Small intestine (tissue), 7 donors: Measurements from ENCODE around the gene GDI2. TPM values are rescaled to one million over a fixed set of nuclear protein-coding genes. Genes with fewer than 3 reads are reported as not detected.

Experiments used
- DNase-seq, 2 donors: peaks; one replicate each; pipeline versions ENCODE4 v3.0.0 to v3.0.0-alpha.2; 2013
- FAIRE-seq: peaks from 2 replicates; lab custom pipeline; 2012; peaks lifted over from hg19 to GRCh38; lab: Jason Lieb, UNC
- H3K27ac ChIP-seq, 3 donors: one replicate each; pipeline ENCODE4 v1.5.1; 2013; ENCODE audit warnings: low read length in 2 of 3, mild to moderate bottlenecking in 2 of 3, control low read depth in 1 of 3, inconsistent platforms in 1 of 3, low read depth in 1 of 3, moderate library complexity in 1 of 3
- H3K27me3 ChIP-seq, 3 donors: one replicate each; pipeline ENCODE4 v1.6.1; 2013; ENCODE audit warnings: low read length in 3 of 3, inconsistent platforms in 1 of 3; ENCODE audit not compliant: control insufficient read depth in 3 of 3, insufficient read depth in 3 of 3
- H3K36me3 ChIP-seq, 3 donors: one replicate each; pipeline ENCODE4 v1.6.1; 2013; ENCODE audit warnings: low read length in 3 of 3, inconsistent platforms in 1 of 3, low read depth in 1 of 3, mild to moderate bottlenecking in 1 of 3, moderate library complexity in 1 of 3; ENCODE audit not compliant: control insufficient read depth in 3 of 3, insufficient read depth in 2 of 3
- H3K4me1 ChIP-seq, 3 donors: one replicate each; pipeline ENCODE4 v1.6.1; 2013; ENCODE audit warnings: low read length in 2 of 3, inconsistent platforms in 1 of 3, low read depth in 1 of 3, mild to moderate bottlenecking in 1 of 3, moderate library complexity in 1 of 3; ENCODE audit not compliant: control insufficient read depth in 3 of 3, insufficient read depth in 2 of 3
- H3K4me3 ChIP-seq, 3 donors: one replicate each; pipeline ENCODE4 v1.5.1; 2013; ENCODE audit warnings: low read length in 3 of 3, control low read depth in 1 of 3, inconsistent platforms in 1 of 3, low read depth in 1 of 3, mild to moderate bottlenecking in 1 of 3, moderate library complexity in 1 of 3
- H3K9me3 ChIP-seq, 2 donors: one replicate each; pipeline ENCODE4 v1.6.1; 2013; ENCODE audit warnings: low read depth in 1 of 2, low read length in 1 of 2; ENCODE audit not compliant: control insufficient read depth in 2 of 2, insufficient read depth in 1 of 2
- WGBS, 3 donors: extraction: QIAGEN DNeasy Blood & Tissue Kit; methylation state at CpG; one replicate each; pipeline ENCODE4 v1.1.7; 2013; 5-methylcytosine and 5-hydroxymethylcytosine counted together
- polyA plus RNA-seq, 4 donors: library from polyadenylated mRNA; stranded (reverse) in 3 of 4; unstranded in 1 of 4; fragments of 200-250 nt in 3 of 4; fragments of 120-200 nt in 1 of 4; gene quantifications; one replicate each; pipeline versions ENCODE4 v1.2.1 to v1.2.3, GENCODE V29; 2013
- donor health status: healthy with polysubstance abuse.
- donor health status: control.
- donor health status: control.
- donor health status: Bipolar disorder and iron deficiency.
- donor health status: healthy.

The GDI2 gene
- polyA plus RNA-seq, 4 donors: 226 to 322 (median 241) TPM

DNA sequence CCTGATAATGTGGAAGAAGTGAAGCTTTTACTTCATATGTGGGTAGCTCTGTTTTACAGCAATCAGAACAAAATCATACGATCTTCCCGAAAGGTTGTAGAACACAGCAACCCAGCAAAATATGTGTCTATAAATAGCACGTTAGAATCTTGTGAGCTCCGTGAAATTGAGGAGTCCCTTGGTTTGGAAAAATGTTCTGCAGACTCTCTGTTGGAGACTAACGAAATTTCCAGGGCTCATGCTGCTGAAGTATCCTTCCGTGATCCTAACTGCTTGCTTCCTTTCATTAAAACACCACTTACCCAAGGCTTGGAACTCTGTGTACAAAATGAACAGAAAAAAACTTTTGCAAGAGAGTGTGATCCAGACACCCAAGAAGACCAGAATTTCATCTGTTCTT lies 71.1 kb downstream of the GDI2 start:
- FAIRE-seq (no peak), DNase-seq (no peak)
- H3K4me3 ChIP-seq: no peak overlapping the region
- H3K4me1 ChIP-seq: no peaks in the 10 kb centered on the region
- H3K27me3 ChIP-seq: no peaks in the 10 kb centered on the region
- WGBS, 3 donors: 95 to 98% (median 95%) methylated on average over 6 of the region's 6 CpGs
- H3K36me3 ChIP-seq: peaks cover 7 to 19% (median 15%) of the 10 kb centered on the region in 3 donors
- no peaks in the 10 kb centered on the region for H3K9me3 ChIP-seq
- no peak overlapping the region for H3K27ac ChIP-seq

- no peak for DNase-seq
- H3K4me1 ChIP-seq: no peaks in the 10 kb centered on the region
- H3K27ac ChIP-seq: no peak overlapping the region
- peaks cover 3 to 18% (median 12%) of the 10 kb centered on the region in 3 donors for H3K36me3 ChIP-seq
- H3K4me3 ChIP-seq: no peak overlapping the region
- WGBS, 3 donors: 74 to 91% (median 79%) methylated on average over 1 of the region's 1 CpG
- H3K9me3 ChIP-seq: no peaks in the 10 kb centered on the region
- no peak for FAIRE-seq
- H3K27me3 ChIP-seq: no peaks in the 10 kb centered on the region
Measured at GRCh38 chr10:5741276-5741675, 72.0 kb downstream of the GDI2 start.

DNA sequence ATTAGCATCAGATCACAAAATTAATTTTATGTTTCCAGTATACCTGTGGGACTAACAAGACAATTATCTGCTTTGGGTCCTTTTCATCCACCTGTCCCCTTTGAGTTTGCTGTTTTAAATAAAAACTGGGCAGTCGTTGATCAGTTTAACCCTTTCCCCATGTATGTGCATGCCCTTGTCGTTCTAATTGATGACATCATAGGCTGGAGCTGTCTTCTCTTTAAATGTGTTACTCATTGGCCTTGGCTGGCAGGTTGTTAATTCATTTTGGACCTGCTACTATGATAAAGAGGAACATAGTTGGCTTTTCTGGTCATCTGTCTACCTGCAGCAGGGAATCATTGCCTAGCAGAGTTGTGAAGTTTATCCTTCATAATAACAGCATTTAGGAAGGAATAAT lies 74.8 kb downstream of the GDI2 start:
- DNase-seq (no peak), FAIRE-seq (no peak)
- Histone ChIP-seq H3K4me3 (no peak overlapping the region), H3K27me3 (no peaks in the 10 kb centered on the region), H3K27ac (no peak overlapping the region), H3K36me3 (peaks cover 0 to 17% (median 13%) of the 10 kb centered on the region in 3 donors), H3K9me3 (no peaks in the 10 kb centered on the region), H3K4me1 (no peaks in the 10 kb centered on the region)
- 68 to 78% (median 76%) methylated on average over 2 of the region's 2 CpGs for WGBS, 3 donors

DNA sequence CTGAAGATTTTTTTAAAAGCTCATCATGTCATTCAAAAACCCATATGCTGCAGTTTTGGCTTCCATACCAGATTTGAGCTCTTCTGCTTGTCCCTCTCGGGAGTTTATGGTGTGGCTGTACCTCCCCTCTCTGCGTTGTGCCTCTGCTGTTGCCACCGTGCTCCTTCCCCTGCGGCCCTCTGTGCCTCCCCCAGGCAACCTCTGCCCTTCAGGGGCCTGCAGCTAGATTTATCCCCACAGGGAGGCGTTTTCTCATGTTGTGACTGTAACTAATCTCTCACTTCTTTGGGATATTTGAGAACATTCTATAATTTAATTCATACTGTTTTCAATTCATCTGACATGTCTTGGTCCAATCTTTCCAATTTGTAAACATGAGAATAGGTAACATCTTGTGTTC lies 75.9 kb downstream of the GDI2 start:
- DNase-seq: no peak
- Histone ChIP-seq H3K36me3 (peaks cover 0 to 24% (median 19%) of the 10 kb centered on the region in 3 donors), H3K4me1 (no peaks in the 10 kb centered on the region), H3K4me3 (no peak overlapping the region), H3K27me3 (no peaks in the 10 kb centered on the region), H3K9me3 (no peaks in the 10 kb centered on the region), H3K27ac (no peak overlapping the region)
- FAIRE-seq: no peak
- WGBS, 3 donors: 83 to 90% (median 89%) methylated on average over 5 of the region's 5 CpGs

DNA sequence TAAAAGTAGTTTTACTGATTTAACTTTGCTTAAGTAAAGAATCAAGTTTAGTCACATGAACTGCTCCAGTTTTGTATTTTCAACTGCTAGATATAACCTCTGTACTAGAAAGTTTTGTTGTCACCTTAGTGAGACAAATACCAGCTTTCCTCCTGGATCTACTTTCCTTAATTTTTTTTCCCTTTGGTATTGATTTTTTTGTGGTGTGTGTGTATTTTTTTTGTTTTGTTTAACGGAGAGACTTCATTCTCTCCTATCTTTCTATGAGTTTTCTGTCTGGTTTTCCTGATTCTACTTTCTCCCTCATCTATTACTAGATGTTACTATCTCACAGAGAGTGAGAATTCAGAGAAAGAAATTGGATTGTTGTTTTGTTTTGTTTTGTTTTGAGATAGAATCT lies 76.6 kb downstream of the GDI2 start:
- DNase-seq: no peak
- FAIRE-seq: no peak
- H3K4me1 ChIP-seq: no peaks in the 10 kb centered on the region
- no peaks in the 10 kb centered on the region for H3K27me3 ChIP-seq
- H3K9me3 ChIP-seq: no peaks in the 10 kb centered on the region
- WGBS, 3 donors: 74 to 81% (median 81%) methylated on average over 1 of the region's 1 CpG
- peaks cover 0 to 24% (median 20%) of the 10 kb centered on the region in 3 donors for H3K36me3 ChIP-seq
- no peak overlapping the region for H3K4me3 ChIP-seq
- no peak overlapping the region for H3K27ac ChIP-seq

DNA sequence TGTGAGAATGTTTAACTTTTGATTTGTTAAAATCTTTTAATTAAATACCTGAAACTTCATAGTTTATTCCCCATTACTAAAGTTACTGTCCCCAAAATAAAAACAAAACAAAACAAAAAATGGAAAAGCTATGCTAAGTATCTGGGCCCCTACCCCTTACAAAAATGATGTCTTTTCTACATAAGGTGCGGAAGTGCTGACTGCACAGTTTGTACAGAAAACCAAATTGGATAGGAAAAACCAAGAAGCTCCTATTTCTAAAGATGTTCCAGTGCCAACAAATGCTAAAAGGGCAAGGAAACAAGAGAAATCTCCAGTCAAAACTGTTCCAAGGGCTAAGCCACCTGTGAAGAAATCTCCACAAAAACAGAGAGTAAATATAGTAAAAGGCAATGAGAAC lies 78.1 kb downstream of the GDI2 start:
- WGBS, 3 donors: 97 to 99% (median 97%) methylated on average over 1 of the region's 1 CpG
- peaks cover 8 to 30% (median 21%) of the 10 kb centered on the region in 3 donors for H3K36me3 ChIP-seq
- no peaks in the 10 kb centered on the region for H3K27me3 ChIP-seq
- no peak overlapping the region for H3K4me3 ChIP-seq
- no peaks in the 10 kb centered on the region for H3K9me3 ChIP-seq
- H3K4me1 ChIP-seq: no peaks in the 10 kb centered on the region
- no peak overlapping the region for H3K27ac ChIP-seq
- no peak for DNase-seq
- FAIRE-seq: no peak

- Histone ChIP-seq H3K27me3 (no peaks in the 10 kb centered on the region), H3K4me1 (no peaks in the 10 kb centered on the region), H3K27ac (no peak overlapping the region), H3K36me3 (peaks cover 12 to 35% (median 15%) of the 10 kb centered on the region in 3 donors), H3K4me3 (no peak overlapping the region), H3K9me3 (no peaks in the 10 kb centered on the region)
- DNase-seq (no peak), FAIRE-seq (no peak)
- WGBS, 3 donors: 63 to 92% (median 88%) methylated on average over 4 of the region's 4 CpGs
Measured at GRCh38 chr10:5732141-5732540, 81.1 kb downstream of the GDI2 start.

- Histone ChIP-seq H3K27me3 (no peaks in the 10 kb centered on the region), H3K4me1 (no peaks in the 10 kb centered on the region), H3K9me3 (no peaks in the 10 kb centered on the region), H3K36me3 (peaks cover 12 to 31% (median 18%) of the 10 kb centered on the region in 3 donors), H3K4me3 (no peak overlapping the region), H3K27ac (no peak overlapping the region)
- DNase-seq: no peak
- 69 to 83% (median 81%) methylated on average over 3 of the region's 3 CpGs for WGBS, 3 donors
- FAIRE-seq: no peak
Measured at GRCh38 chr10:5731559-5731958, 81.7 kb downstream of the GDI2 start.

DNA sequence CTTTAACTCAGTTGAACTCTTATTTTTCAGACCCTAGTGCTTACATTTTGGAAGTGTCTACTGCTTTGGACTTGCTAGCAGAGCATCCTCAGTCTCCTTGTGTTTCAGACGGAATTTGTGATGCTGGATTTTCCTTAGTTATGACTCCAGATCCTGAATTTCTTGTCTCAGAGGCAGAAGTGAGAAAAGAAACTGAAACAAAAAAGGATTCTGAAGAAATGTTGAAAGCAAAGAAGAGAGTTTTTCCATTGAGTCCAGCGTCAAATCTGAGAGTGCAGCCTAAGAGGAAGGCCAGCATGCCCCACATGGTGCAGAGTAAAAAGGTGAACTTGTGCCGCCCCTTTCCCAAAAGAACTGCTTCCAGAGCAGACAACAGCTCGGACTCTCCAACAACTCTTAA lies 82.5 kb downstream of the GDI2 start:
- Histone ChIP-seq H3K4me1 (no peaks in the 10 kb centered on the region), H3K36me3 (peaks cover 12 to 28% (median 18%) of the 10 kb centered on the region in 3 donors), H3K27ac (no peak overlapping the region), H3K27me3 (no peaks in the 10 kb centered on the region), H3K9me3 (no peaks in the 10 kb centered on the region), H3K4me3 (no peak overlapping the region)
- DNase-seq: no peak
- FAIRE-seq: no peak
- 83 to 92% (median 88%) methylated on average over 4 of the region's 4 CpGs for WGBS, 3 donors
